Measurements from ENCODE around the gene CTTNBP2. TPM values are rescaled to one million over a fixed set of nuclear protein-coding genes. Genes with fewer than 3 reads are reported as not detected.
A peak's percentile ranks its signal among the peaks of the same experiment; 100 is the strongest.

The CTTNBP2 gene
- total RNA-seq, 1 experiment from 2014 or later, result 0.38 TPM

- no peak overlapping the region for H3K4me3 ChIP-seq
- no peak overlapping the region for H3K27ac ChIP-seq
- no peaks in the 10 kb centered on the region for H3K36me3 ChIP-seq
- no peaks in the 10 kb centered on the region for H3K4me1 ChIP-seq
- 0 out of 2 replicates have a peak, but pooled peaks cover 3% of the 10 kb centered on the region for H3K27me3 ChIP-seq
- no peak for DNase-seq
- no peaks in the 10 kb centered on the region for H3K9me3 ChIP-seq (replicated peaks)
Measured at GRCh38 chr7:117854186-117854585, 19.1 kb downstream of the CTTNBP2 start.

- no peak for DNase-seq
- H3K4me3 ChIP-seq, result no peak overlapping the region
- H3K4me1 ChIP-seq, result no peaks in the 10 kb centered on the region
- H3K36me3 ChIP-seq, result no peaks in the 10 kb centered on the region
- no peaks in the 10 kb centered on the region for H3K9me3 ChIP-seq (replicated peaks)
- no peaks in the 10 kb centered on the region for H3K27me3 ChIP-seq
- H3K27ac ChIP-seq, result no peak overlapping the region
Measured at GRCh38 chr7:117848941-117849340, 24.3 kb downstream of the CTTNBP2 start.

DNA sequence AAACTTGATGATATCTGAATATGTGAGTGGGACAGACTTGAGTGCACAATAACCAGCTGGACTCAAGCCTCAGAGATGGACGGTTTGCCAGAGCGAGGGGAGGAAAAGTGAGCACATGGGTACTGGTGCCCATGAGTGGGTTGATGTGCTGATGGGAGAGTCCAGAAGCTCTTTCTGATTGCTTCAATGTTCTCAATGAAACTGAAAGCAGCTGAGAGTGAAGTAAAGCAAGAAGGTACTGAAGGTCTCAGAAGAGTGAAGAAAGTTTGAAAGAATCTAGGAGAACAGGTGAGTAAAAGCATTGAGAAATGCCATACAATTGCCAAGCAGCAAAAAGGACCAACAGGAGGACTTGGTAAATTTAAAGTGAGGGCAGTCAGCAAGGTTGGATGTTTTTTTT lies 28.6 kb downstream of the CTTNBP2 start:
- no peaks in the 10 kb centered on the region for H3K36me3 ChIP-seq
- no peak for DNase-seq
- H3K9me3 ChIP-seq (replicated peaks), result no peaks in the 10 kb centered on the region
- no peak overlapping the region for H3K4me3 ChIP-seq
- H3K27me3 ChIP-seq, result no peaks in the 10 kb centered on the region
- no peaks in the 10 kb centered on the region for H3K4me1 ChIP-seq
- no peak overlapping the region for H3K27ac ChIP-seq

GRCh38 chr7:117841611-117842010 lies 31.6 kb downstream of the CTTNBP2 start:
- H3K4me1 ChIP-seq, result no peaks in the 10 kb centered on the region
- no peaks in the 10 kb centered on the region for H3K36me3 ChIP-seq
- no peaks in the 10 kb centered on the region for H3K9me3 ChIP-seq (replicated peaks)
- no peaks in the 10 kb centered on the region for H3K27me3 ChIP-seq
- no peak overlapping the region for H3K4me3 ChIP-seq
- no peak overlapping the region for H3K27ac ChIP-seq
- DNase-seq, result no peak

GRCh38 chr7:117841011-117841410 lies 32.2 kb downstream of the CTTNBP2 start:
- no peaks in the 10 kb centered on the region for H3K9me3 ChIP-seq (replicated peaks)
- no peak overlapping the region for H3K27ac ChIP-seq
- no peak overlapping the region for H3K4me3 ChIP-seq
- DNase-seq, result no peak
- no peaks in the 10 kb centered on the region for H3K27me3 ChIP-seq
- H3K36me3 ChIP-seq, result no peaks in the 10 kb centered on the region
- no peaks in the 10 kb centered on the region for H3K4me1 ChIP-seq

- no peaks in the 10 kb centered on the region for H3K9me3 ChIP-seq (replicated peaks)
- DNase-seq, result no peak
- no peaks in the 10 kb centered on the region for H3K36me3 ChIP-seq
- no peak overlapping the region for H3K4me3 ChIP-seq
- H3K27me3 ChIP-seq, result no peaks in the 10 kb centered on the region
- no peaks in the 10 kb centered on the region for H3K4me1 ChIP-seq
- H3K27ac ChIP-seq, result no peak overlapping the region
Measured at GRCh38 chr7:117839507-117839906, 33.7 kb downstream of the CTTNBP2 start.

DNA sequence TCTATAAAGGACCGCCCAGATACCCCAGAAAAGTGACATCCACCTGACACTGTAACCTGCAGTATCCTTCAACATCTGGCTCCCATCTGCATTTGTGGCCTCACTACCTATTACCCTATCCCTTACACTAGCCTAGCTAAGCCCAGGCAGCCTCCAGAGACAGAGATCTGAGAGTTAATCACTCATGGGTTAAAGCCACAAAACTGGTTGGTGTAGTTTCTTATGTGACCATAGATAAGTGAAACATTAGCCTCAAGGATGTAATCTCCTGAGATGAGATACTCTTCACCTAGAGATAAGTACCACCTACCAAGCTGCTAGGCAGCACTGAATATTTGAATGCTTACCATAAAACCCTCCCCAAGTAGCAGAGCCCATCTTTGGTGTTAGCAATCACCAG lies 35.4 kb downstream of the CTTNBP2 start:
- H3K36me3 ChIP-seq, result no peaks in the 10 kb centered on the region
- H3K27ac ChIP-seq, result no peak overlapping the region
- no peak overlapping the region for H3K4me3 ChIP-seq
- H3K27me3 ChIP-seq, result no peaks in the 10 kb centered on the region
- no peaks in the 10 kb centered on the region for H3K9me3 ChIP-seq (replicated peaks)
- no peak for DNase-seq
- no peaks in the 10 kb centered on the region for H3K4me1 ChIP-seq

GRCh38 chr7:117835016-117835664 lies 38.1 kb downstream of the CTTNBP2 start:
- no peaks in the 10 kb centered on the region for H3K9me3 ChIP-seq (replicated peaks)
- no peaks in the 10 kb centered on the region for H3K4me1 ChIP-seq
- no peaks in the 10 kb centered on the region for H3K27me3 ChIP-seq
- H3K36me3 ChIP-seq, result no peaks in the 10 kb centered on the region
- no peak for DNase-seq
- no peak overlapping the region for H3K27ac ChIP-seq
- H3K4me3 ChIP-seq, result no peak overlapping the region

DNA sequence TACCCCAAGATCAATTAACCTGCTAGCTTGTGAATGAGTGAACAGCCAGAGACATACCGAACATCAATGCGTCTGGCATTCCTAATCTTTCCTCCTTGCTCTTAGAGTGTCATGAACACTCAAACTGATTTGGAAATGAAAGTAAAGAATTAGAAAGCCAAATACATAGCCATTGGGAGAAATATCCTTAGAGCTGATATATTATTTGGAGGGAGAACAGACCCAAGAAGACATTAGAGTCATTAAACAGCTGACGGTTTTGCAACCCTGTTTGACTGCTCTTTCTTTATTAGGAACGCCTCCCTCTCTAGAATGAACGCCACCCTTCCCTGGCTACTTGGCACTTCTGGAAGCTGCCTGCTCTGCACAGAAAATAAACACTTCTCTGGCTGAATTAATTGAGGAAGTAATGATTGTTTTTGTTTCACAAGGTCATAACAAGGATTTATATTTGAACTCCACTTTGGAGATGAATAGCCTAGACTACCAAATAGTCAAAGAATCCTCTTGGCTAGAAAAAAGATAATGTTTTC lies 42.8 kb downstream of the CTTNBP2 start:
- no peaks in the 10 kb centered on the region for H3K9me3 ChIP-seq (replicated peaks)

GRCh38 chr7:117829450-117830117 lies 43.7 kb downstream of the CTTNBP2 start:
- Histone ChIP-seq H3K4me1 (no peaks in the 10 kb centered on the region), H3K36me3 (no peaks in the 10 kb centered on the region), H3K9me3 (replicated peaks) (no peaks in the 10 kb centered on the region), H3K4me3 (no peak overlapping the region), H3K27me3 (no peaks in the 10 kb centered on the region), H3K27ac (no peak overlapping the region)
- no peak for DNase-seq

More for the DNA sequence above, 42.8 kb downstream of the CTTNBP2 start:
- H3K27ac ChIP-seq, result no peak overlapping the region
- no peaks in the 10 kb centered on the region for H3K27me3 ChIP-seq
- no peaks in the 10 kb centered on the region for H3K36me3 ChIP-seq
- no peaks in the 10 kb centered on the region for H3K4me1 ChIP-seq
- DNase-seq, result no peak
- no peak overlapping the region for H3K4me3 ChIP-seq

GRCh38 chr7:117828825-117829224 lies 44.4 kb downstream of the CTTNBP2 start:
- no peak for DNase-seq
- Histone ChIP-seq H3K4me3 (no peak overlapping the region), H3K27ac (no peak overlapping the region), H3K9me3 (replicated peaks) (no peaks in the 10 kb centered on the region), H3K27me3 (no peaks in the 10 kb centered on the region), H3K4me1 (no peaks in the 10 kb centered on the region), H3K36me3 (no peaks in the 10 kb centered on the region)

- H3K9me3 ChIP-seq (replicated peaks), result no peaks in the 10 kb centered on the region
- H3K4me1 ChIP-seq, result no peaks in the 10 kb centered on the region
- peak in 1 of 2 experiments; percentile 11 for DNase-seq
- no peak overlapping the region for H3K4me3 ChIP-seq
- no peaks in the 10 kb centered on the region for H3K36me3 ChIP-seq
- H3K27ac ChIP-seq, result no peak overlapping the region
- no peaks in the 10 kb centered on the region for H3K27me3 ChIP-seq
Measured at GRCh38 chr7:117827862-117828261, 45.4 kb downstream of the CTTNBP2 start.

GRCh38 chr7:117825132-117825531 lies 48.1 kb downstream of the CTTNBP2 start:
- Histone ChIP-seq H3K27me3 (no peaks in the 10 kb centered on the region), H3K4me3 (no peak overlapping the region), H3K36me3 (no peaks in the 10 kb centered on the region), H3K4me1 (no peaks in the 10 kb centered on the region), H3K9me3 (replicated peaks) (no peaks in the 10 kb centered on the region), H3K27ac (no peak overlapping the region)
- DNase-seq, result no peak

GRCh38 chr7:117824592-117824991 lies 48.6 kb downstream of the CTTNBP2 start:
- H3K36me3 ChIP-seq, result no peaks in the 10 kb centered on the region
- no peaks in the 10 kb centered on the region for H3K4me1 ChIP-seq
- no peaks in the 10 kb centered on the region for H3K27me3 ChIP-seq
- H3K4me3 ChIP-seq, result no peak overlapping the region
- H3K27ac ChIP-seq, result no peak overlapping the region
- no peaks in the 10 kb centered on the region for H3K9me3 ChIP-seq (replicated peaks)
- no peak for DNase-seq

DNA sequence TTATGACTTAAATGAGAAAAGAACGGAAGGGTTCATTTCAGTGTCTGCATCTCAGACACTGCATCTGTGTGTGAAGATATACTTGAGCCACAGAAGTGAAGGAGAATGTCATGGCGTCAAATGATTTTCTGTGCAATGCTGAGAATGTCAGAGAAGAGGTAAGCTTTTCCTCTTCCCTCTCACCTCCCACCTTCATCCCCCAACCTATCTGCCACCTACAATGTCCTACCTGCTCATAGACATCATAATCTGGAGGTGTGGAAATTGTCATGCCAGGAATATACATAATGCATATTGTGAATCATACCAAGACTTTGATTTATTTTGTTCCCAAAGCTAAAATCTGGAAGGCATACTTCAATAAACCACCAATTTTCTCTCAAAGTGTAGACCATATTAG lies 53.7 kb downstream of the CTTNBP2 start:
- Histone ChIP-seq H3K36me3 (no peaks in the 10 kb centered on the region), H3K27me3 (peaks cover 4% of the 10 kb centered on the region; the same call in 1 of the 2 replicates), H3K9me3 (replicated peaks) (no peaks in the 10 kb centered on the region), H3K4me1 (no peaks in the 10 kb centered on the region), H3K27ac (no peak overlapping the region), H3K4me3 (no peak overlapping the region)
- DNase-seq, result no peak

Measured in SJCRH30 (cell line).